NCI-H1092 treated with DMSO at 0.1 percent for 48 hours (cell line): ENCODE data around the gene CELF2.

Source experiments
- DNase-seq: peaks from one replicate; lab custom pipeline; 2025; lab: John Stamatoyannopoulos, UW

The CELF2 gene

GRCh38 chr10:11058965-11059364, 41.3 kb downstream of the CELF2 start:
- no peak for DNase-seq

- no peak for DNase-seq
These were observed 46.2 kb downstream of the CELF2 start for GRCh38 chr10:11063856-11064255.

GRCh38 chr10:11064832-11065231, 47.2 kb downstream of the CELF2 start:
- DNase-seq: no peak

GRCh38 chr10:11065567-11065966, 47.9 kb downstream of the CELF2 start:
- DNase-seq: no peak

- DNase-seq: no peak
These were observed 48.8 kb downstream of the CELF2 start for GRCh38 chr10:11066520-11066919.

- DNase-seq: no peak
These were observed 51.4 kb downstream of the CELF2 start for GRCh38 chr10:11068861-11069633.

- DNase-seq: no peak
These were observed 55.7 kb downstream of the CELF2 start for GRCh38 chr10:11073410-11073809.

GRCh38 chr10:11074536-11075267, 57.0 kb downstream of the CELF2 start:
- no peak for DNase-seq

- no peak for DNase-seq
These were observed 58.5 kb downstream of the CELF2 start for GRCh38 chr10:11076221-11076620.

- no peak for DNase-seq
These were observed 62.9 kb downstream of the CELF2 start for GRCh38 chr10:11080564-11080984.

GRCh38 chr10:11081408-11081807, 63.7 kb downstream of the CELF2 start:
- no peak for DNase-seq

- DNase-seq: no peak
These were observed 64.9 kb downstream of the CELF2 start for GRCh38 chr10:11082526-11082925.

- no peak for DNase-seq
These were observed 65.4 kb downstream of the CELF2 start for GRCh38 chr10:11083051-11083450.

- no peak for DNase-seq
These were observed 67.9 kb downstream of the CELF2 start for GRCh38 chr10:11085545-11085944.

- DNase-seq: no peak
These were observed 68.6 kb downstream of the CELF2 start for GRCh38 chr10:11086177-11086840.

GRCh38 chr10:11087372-11087771, 69.7 kb downstream of the CELF2 start:
- no peak for DNase-seq

- DNase-seq: no peak
These were observed 71.0 kb downstream of the CELF2 start for GRCh38 chr10:11088709-11089108.

GRCh38 chr10:11089272-11089671, 71.6 kb downstream of the CELF2 start:
- DNase-seq: no peak

GRCh38 chr10:11091517-11092102, 73.9 kb downstream of the CELF2 start:
- DNase-seq: no peak

- no peak for DNase-seq
These were observed 76.4 kb downstream of the CELF2 start for GRCh38 chr10:11093771-11094736.

GRCh38 chr10:11095374-11095801, 77.7 kb downstream of the CELF2 start:
- DNase-seq: no peak
